Epithelial cell of proximal tubule (primary cell): ENCODE results near the gene MAP3K20. TPM values are rescaled to one million over a fixed set of nuclear protein-coding genes. Genes with fewer than 3 reads are reported as not detected.

Experiments
- DNase-seq: peaks from one replicate; pipeline ENCODE4 v3.0.0-alpha.2; 2011; ENCODE audit warnings: low read depth
- H3K4me3 ChIP-seq: 2 replicates; pipeline ENCODE4 v1.5.1; 2011; ENCODE audit warnings: low read depth, mild to moderate bottlenecking, low read length
- CTCF ChIP-seq: conservative IDR thresholded peaks from 2 replicates; pipeline ENCODE4 v1.5.1; 2012; ENCODE audit warnings: low read depth, mild to moderate bottlenecking, low read length
- total RNA-seq: library from RNA; depleted of rRNA; stranded (reverse); fragments of >200 nt; gene quantifications from 2 replicates; pipeline ENCODE4 v1.2.3, GENCODE V29; 2015

MAP3K20 gene
- total RNA-seq, 1 donor from 2014 or later: 19.4 TPM

- DNase-seq: no peak
- no peak overlapping the region for H3K4me3 ChIP-seq
- no peak for TF ChIP-seq CTCF
These were observed 188.5 kb downstream of the MAP3K20 start for GRCh38 chr2:173264151-173264550.

- TF ChIP-seq CTCF: no peak
- DNase-seq: no peak
- no peak overlapping the region for H3K4me3 ChIP-seq
These were observed 189.1 kb downstream of the MAP3K20 start for GRCh38 chr2:173264603-173265366.

GRCh38 chr2:173271135-173271534, 195.5 kb downstream of the MAP3K20 start:
- H3K4me3 ChIP-seq: no peak overlapping the region
- no peak for DNase-seq
- TF ChIP-seq CTCF: no peak

GRCh38 chr2:173271825-173272224, 196.2 kb downstream of the MAP3K20 start:
- no peak for TF ChIP-seq CTCF
- DNase-seq: no peak
- no peak overlapping the region for H3K4me3 ChIP-seq

- no peak for DNase-seq
- no peak overlapping the region for H3K4me3 ChIP-seq
- no peak for TF ChIP-seq CTCF
These were observed 197.2 kb downstream of the MAP3K20 start for GRCh38 chr2:173272849-173273248.

GRCh38 chr2:173278794-173279526, 203.3 kb downstream of the MAP3K20 start:
- DNase-seq: no peak
- TF ChIP-seq CTCF: no peak
- no peak overlapping the region for H3K4me3 ChIP-seq
